MM.1S (cell line): ENCODE results near the gene CELF2.

Experiments used
- EZH2 ChIP-seq: fragments of 300-600 bp; sonication (generic); optimal IDR thresholded peaks from 2 replicates; pipeline ENCODE3; 2017; ENCODE audit warnings: low read depth, mild to moderate bottlenecking, antibody characterized with exemption, low read length, mixed read lengths
- TF ChIP-seq, protein P1 (sequence below): fragments of 300-600 bp; sonication (generic); IDR thresholded peaks from 2 replicates; pipeline ENCODE4 v1.5.1; 2016; ENCODE audit warnings: antibody characterized with exemption, low read length, mixed read lengths

DNA sequence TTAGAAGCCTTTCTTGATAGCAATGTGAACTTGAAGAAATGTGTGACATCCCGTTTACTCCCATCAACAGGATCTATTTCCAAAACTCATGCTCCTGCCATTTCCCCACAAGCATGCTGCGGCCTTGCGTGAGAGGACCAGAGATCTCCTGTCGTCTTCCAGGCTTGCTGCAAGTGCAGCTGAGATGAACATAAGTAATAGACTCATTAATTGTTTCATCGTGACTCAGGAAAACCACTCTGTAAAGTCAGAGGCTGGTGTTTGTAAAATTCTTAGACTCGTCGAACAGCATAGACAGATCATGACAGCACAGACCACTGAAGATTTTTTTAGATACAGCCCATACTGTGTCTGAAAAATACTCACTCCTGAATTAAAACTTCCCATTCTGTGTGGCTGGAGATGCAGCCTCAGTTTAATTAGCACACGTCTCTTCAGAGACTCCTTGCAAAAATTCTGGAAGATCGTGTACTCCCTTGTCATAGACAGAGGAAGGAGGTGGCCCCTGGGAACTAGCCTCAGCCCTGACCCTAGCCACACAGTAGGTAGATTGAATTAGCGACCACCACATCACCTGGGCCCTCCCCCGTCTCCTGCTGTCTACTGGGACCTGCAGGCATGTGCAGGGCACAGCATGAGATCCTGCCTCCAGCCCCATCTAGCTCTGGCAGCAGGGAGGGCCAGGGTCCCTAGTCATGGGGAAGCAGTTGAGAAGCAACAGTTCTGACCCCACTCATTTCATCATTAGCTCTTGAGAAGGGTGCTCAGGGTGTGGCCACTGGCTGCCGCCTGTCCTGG is 226.0 kb downstream of the CELF2 start:
- TF ChIP-seq, protein P1, sequence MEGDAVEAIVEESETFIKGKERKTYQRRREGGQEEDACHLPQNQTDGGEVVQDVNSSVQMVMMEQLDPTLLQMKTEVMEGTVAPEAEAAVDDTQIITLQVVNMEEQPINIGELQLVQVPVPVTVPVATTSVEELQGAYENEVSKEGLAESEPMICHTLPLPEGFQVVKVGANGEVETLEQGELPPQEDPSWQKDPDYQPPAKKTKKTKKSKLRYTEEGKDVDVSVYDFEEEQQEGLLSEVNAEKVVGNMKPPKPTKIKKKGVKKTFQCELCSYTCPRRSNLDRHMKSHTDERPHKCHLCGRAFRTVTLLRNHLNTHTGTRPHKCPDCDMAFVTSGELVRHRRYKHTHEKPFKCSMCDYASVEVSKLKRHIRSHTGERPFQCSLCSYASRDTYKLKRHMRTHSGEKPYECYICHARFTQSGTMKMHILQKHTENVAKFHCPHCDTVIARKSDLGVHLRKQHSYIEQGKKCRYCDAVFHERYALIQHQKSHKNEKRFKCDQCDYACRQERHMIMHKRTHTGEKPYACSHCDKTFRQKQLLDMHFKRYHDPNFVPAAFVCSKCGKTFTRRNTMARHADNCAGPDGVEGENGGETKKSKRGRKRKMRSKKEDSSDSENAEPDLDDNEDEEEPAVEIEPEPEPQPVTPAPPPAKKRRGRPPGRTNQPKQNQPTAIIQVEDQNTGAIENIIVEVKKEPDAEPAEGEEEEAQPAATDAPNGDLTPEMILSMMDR, result no peak
- no peak for TF ChIP-seq EZH2
